PC-3 (cell line): Measurements from ENCODE around the gene LRP1B. TPM values are rescaled to one million over a fixed set of nuclear protein-coding genes. Genes with fewer than 3 reads are reported as not detected.

Source experiments
- ATAC-seq: fragments of 200-7000 bp; cut with Tn5 transposase; 2 replicates; pipeline ENCODE4 v1.9.1; 2020; ENCODE audit warnings: mild to moderate bottlenecking, moderate library complexity
- BruUV-seq: library from RNA; stranded (reverse); fragments of 400-500 nt; replicated peaks from 2 replicates; lab custom pipeline; 2021; lab: Mats Ljungman, UMichigan
- CTCF ChIA-PET: fragments of 300-600 bp; sonication (Branson Sonifier 250); formaldehyde crosslinking; loops from one replicate; lab custom pipeline; 2022; ENCODE audit warnings: antibody characterized with exemption; lab: Charles Lee
- POLR2A ChIA-PET: fragments of 300-600 bp; sonication (Branson Sonifier 250); formaldehyde crosslinking; loops from one replicate; lab custom pipeline; 2022; ENCODE audit warnings: antibody characterized with exemption; ENCODE audit not compliant: unreplicated experiment; lab: Charles Lee
- DNase-seq: peaks from one replicate; pipeline ENCODE4 v3.0.0-alpha.2; 2015
- H2AFZ ChIP-seq: fragments of 300-600 bp; sonication (generic); 2 replicates; pipeline ENCODE4 v1.6.0; 2016; ENCODE audit warnings: antibody characterized with exemption, low read length
- H3F3A ChIP-seq: fragments of 300-600 bp; sonication (generic); one replicate; pipeline ENCODE4 v1.6.0; 2017; ENCODE audit warnings: antibody characterized with exemption, low read length, control low read depth, mild to moderate bottlenecking; ENCODE audit not compliant: unreplicated experiment
- H3K27ac ChIP-seq: fragments of 300-600 bp; sonication (generic); 2 replicates; pipeline ENCODE4 v1.5.1; 2016; ENCODE audit warnings: mild to moderate bottlenecking, low read length
- H3K27me3 ChIP-seq: fragments of 300-600 bp; sonication (generic); 2 replicates; pipeline ENCODE4 v1.6.1; 2016; ENCODE audit warnings: low read length, mixed read lengths
- H3K36me3 ChIP-seq: fragments of 300-600 bp; sonication (generic); 2 replicates; pipeline ENCODE4 v1.6.1; 2016; ENCODE audit warnings: low read depth, mixed run types, low read length, mixed read lengths
- H3K4me1 ChIP-seq: fragments of 300-600 bp; sonication (generic); 2 replicates; pipeline ENCODE4 v1.5.1; 2016; ENCODE audit warnings: low read length; ENCODE audit not compliant: insufficient read depth
- H3K4me2 ChIP-seq: fragments of 300-600 bp; sonication (generic); 2 replicates; pipeline ENCODE4 v1.6.0; 2016; ENCODE audit warnings: low read length
- H3K4me3 ChIP-seq: fragments of 300-600 bp; sonication (generic); 2 replicates; pipeline ENCODE4 v1.5.1; 2016; ENCODE audit warnings: mild to moderate bottlenecking, low read length, mixed read lengths
- H3K79me2 ChIP-seq: fragments of 300-600 bp; sonication (generic); 2 replicates; pipeline ENCODE4 v1.6.1; 2017; ENCODE audit warnings: low read length, mixed read lengths
- H3K9ac ChIP-seq: fragments of 300-600 bp; sonication (generic); 2 replicates; pipeline ENCODE4 v1.6.0; 2016; ENCODE audit warnings: mild to moderate bottlenecking, low read length
- H3K9me2 ChIP-seq: fragments of 300-600 bp; sonication (generic); replicated peaks from 2 replicates; pipeline ENCODE4 v1.6.1; 2016; ENCODE audit warnings: mixed run types, low read length, mixed read lengths
- H3K9me3 ChIP-seq: fragments of 300-600 bp; sonication (generic); 2 replicates; pipeline ENCODE4 v1.6.1; 2016; ENCODE audit warnings: low read length, mixed read lengths
- H4K20me1 ChIP-seq: fragments of 300-600 bp; sonication (generic); 2 replicates; pipeline ENCODE4 v1.6.1; 2016; ENCODE audit warnings: low read length, mixed read lengths
- CTCF ChIP-seq: fragments of 300-600 bp; sonication (generic); conservative IDR thresholded peaks from 2 replicates; pipeline ENCODE4 v1.5.1; 2017; ENCODE audit warnings: antibody characterized with exemption, low read depth, mild to moderate bottlenecking, low read length
- EZH2 ChIP-seq: fragments of 300-600 bp; sonication (generic); IDR thresholded peaks from one replicate; pipeline ENCODE4 v1.6.1; 2017; ENCODE audit warnings: antibody characterized with exemption, mild to moderate bottlenecking, low read length; ENCODE audit not compliant: unreplicated experiment
- EZH2phosphoT487 ChIP-seq: fragments of 300-600 bp; sonication (generic); IDR thresholded peaks from 2 replicates; pipeline ENCODE4 v1.6.1; 2018; ENCODE audit warnings: mild to moderate bottlenecking, antibody characterized with exemption, low read length, borderline replicate concordance
- intact Hi-C: fragments of 100-400 bp; cut with micrococcal nuclease; formaldehyde crosslinking; loops from 2 replicates; pipeline ENCODE4 v1.9.0; 2023
- total RNA-seq: library from RNA; depleted of rRNA; stranded (reverse); fragments of >200 nt; gene quantifications from 2 replicates; pipeline ENCODE4 v1.2.3, GENCODE V29; 2014

LRP1B gene
- total RNA-seq, 1 experiment from 2014 or later, result 0.04 TPM

DNA sequence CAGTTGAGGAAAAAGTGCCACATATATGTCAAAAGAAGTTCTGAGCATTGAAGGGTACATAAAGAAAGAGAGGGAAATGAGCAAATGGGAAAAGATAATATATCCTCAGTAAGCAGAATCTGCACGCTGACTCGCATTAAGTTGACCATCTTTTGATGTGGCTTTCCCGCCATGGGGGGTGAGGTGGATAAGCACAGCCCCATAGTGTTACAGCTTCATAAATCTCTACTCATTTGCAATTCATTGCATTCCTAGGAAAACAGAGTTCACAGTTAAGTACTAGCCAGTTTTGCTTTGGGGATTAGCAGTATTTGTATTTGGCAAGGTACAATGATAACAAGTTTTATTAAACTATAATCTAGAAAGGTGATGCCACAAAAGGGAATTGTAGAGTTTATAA lies 814.2 kb downstream of the LRP1B start:
- peaks cover 5% of the 10 kb centered on the region; the same call in 1 of the 2 replicates for H3K4me1 ChIP-seq
- intact Hi-C loops, result no loop called here
- DNase-seq, result no peak
- H4K20me1 ChIP-seq, result no peaks in the 10 kb centered on the region
- POLR2A ChIA-PET, result no interaction called here
- ATAC-seq, result no peak
- TF ChIP-seq EZH2 (no peak), CTCF (no peak), EZH2phosphoT487 (no peak)
- no peak overlapping the region for H3K4me2 ChIP-seq
- no peak overlapping the region for H3K27ac ChIP-seq
- no peak overlapping the region for H3K9ac ChIP-seq
- no peaks in the 10 kb centered on the region for H3K27me3 ChIP-seq
- H3F3A ChIP-seq, result no peaks in the 10 kb centered on the region
- no TSS peak for BruUV-seq
- no peaks in the 10 kb centered on the region for H3K79me2 ChIP-seq
- H3K4me3 ChIP-seq, result no peak overlapping the region
- H2AFZ ChIP-seq, result no peak overlapping the region
- no peaks in the 10 kb centered on the region for H3K9me3 ChIP-seq
- CTCF ChIA-PET, result no interaction called here
- no peaks in the 10 kb centered on the region for H3K36me3 ChIP-seq
- H3K9me2 ChIP-seq, result no peaks in the 10 kb centered on the region

GRCh38 chr2:141316103-141316502 lies 814.7 kb downstream of the LRP1B start:
- POLR2A ChIA-PET, result no interaction called here
- CTCF ChIA-PET, result no interaction called here
- H3K9me3 ChIP-seq, result no peaks in the 10 kb centered on the region
- H3K9me2 ChIP-seq, result no peaks in the 10 kb centered on the region
- H2AFZ ChIP-seq, result no peak overlapping the region
- no peak overlapping the region for H3K4me3 ChIP-seq
- no peaks in the 10 kb centered on the region for H3K27me3 ChIP-seq
- H3K27ac ChIP-seq, result no peak overlapping the region
- intact Hi-C loops, result no loop called here
- H3F3A ChIP-seq, result no peaks in the 10 kb centered on the region
- ATAC-seq, result no peak
- no peak for DNase-seq
- H3K4me1 ChIP-seq, result peaks cover 5% of the 10 kb centered on the region; the same call in 1 of the 2 replicates
- TF ChIP-seq EZH2 (no peak), EZH2phosphoT487 (no peak), CTCF (no peak)
- no peak overlapping the region for H3K9ac ChIP-seq
- no peaks in the 10 kb centered on the region for H4K20me1 ChIP-seq
- no peaks in the 10 kb centered on the region for H3K36me3 ChIP-seq
- H3K4me2 ChIP-seq, result no peak overlapping the region
- BruUV-seq, result no TSS peak
- H3K79me2 ChIP-seq, result no peaks in the 10 kb centered on the region

- H3K4me1 ChIP-seq, result peaks cover 5% of the 10 kb centered on the region; the same call in 1 of the 2 replicates
- CTCF ChIA-PET, result no interaction called here
- BruUV-seq, result no TSS peak
- intact Hi-C loops, result no loop called here
- no peaks in the 10 kb centered on the region for H3K36me3 ChIP-seq
- no peak overlapping the region for H3K9ac ChIP-seq
- no peak overlapping the region for H3K4me2 ChIP-seq
- no peaks in the 10 kb centered on the region for H3F3A ChIP-seq
- ATAC-seq, result no peak
- H3K9me2 ChIP-seq, result no peaks in the 10 kb centered on the region
- POLR2A ChIA-PET, result no interaction called here
- H2AFZ ChIP-seq, result no peak overlapping the region
- no peak for TF ChIP-seq CTCF
- no peak for TF ChIP-seq EZH2phosphoT487
- no peak for TF ChIP-seq EZH2
- H3K4me3 ChIP-seq, result no peak overlapping the region
- no peak for DNase-seq
- H3K9me3 ChIP-seq, result no peaks in the 10 kb centered on the region
- no peaks in the 10 kb centered on the region for H3K27me3 ChIP-seq
- H3K79me2 ChIP-seq, result no peaks in the 10 kb centered on the region
- no peaks in the 10 kb centered on the region for H4K20me1 ChIP-seq
- no peak overlapping the region for H3K27ac ChIP-seq
Measured at GRCh38 chr2:141313972-141314371, 816.8 kb downstream of the LRP1B start.
